ENCODE results near the gene ZFHX2.

DNA sequence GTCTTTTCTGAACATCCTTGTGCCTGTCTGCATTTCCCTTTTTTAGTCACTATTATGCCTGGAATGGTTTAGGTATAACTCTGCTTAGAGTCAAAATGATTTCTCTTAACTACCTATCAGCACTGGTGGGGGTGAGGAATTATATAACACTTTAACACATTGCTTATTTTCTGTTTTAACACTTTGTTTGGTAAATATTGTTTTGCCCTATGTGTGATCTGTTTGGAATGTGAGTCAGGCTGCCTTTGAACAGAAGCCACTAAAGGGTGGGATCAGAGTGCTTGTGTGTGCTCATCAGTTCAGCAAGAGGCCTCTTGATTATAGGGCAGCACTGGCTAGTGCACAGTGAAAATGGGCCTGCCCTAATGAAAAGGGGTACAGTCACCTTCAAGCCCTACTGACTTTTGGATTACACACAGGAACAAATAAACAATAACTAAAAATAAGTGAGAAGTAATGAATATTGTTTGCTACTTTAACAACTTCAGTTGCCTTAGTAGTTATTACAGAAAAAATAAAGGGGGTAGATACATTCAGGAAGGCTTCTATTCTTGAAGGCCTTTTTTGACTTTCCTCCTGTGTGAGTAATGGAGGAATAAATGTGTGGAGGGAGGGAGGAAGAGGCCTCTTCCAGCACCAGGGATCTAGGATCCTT is 58.8 kb downstream of the ZFHX2 start:
- TF ChIP-seq EZH2 (IDR thresholded peaks at IDR 0.05; ENCODE audit: insufficient read depth, low read length): no peak
- TF ChIP-seq, protein P1, sequence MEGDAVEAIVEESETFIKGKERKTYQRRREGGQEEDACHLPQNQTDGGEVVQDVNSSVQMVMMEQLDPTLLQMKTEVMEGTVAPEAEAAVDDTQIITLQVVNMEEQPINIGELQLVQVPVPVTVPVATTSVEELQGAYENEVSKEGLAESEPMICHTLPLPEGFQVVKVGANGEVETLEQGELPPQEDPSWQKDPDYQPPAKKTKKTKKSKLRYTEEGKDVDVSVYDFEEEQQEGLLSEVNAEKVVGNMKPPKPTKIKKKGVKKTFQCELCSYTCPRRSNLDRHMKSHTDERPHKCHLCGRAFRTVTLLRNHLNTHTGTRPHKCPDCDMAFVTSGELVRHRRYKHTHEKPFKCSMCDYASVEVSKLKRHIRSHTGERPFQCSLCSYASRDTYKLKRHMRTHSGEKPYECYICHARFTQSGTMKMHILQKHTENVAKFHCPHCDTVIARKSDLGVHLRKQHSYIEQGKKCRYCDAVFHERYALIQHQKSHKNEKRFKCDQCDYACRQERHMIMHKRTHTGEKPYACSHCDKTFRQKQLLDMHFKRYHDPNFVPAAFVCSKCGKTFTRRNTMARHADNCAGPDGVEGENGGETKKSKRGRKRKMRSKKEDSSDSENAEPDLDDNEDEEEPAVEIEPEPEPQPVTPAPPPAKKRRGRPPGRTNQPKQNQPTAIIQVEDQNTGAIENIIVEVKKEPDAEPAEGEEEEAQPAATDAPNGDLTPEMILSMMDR (IDR thresholded peaks at IDR 0.05; ENCODE audit: insufficient read depth, low read depth, low read length): no peak

All from astrocyte (in vitro differentiated cells and primary cell).